ENCODE data around the gene NOXO1. TPM values are rescaled to one million over a fixed set of nuclear protein-coding genes. Genes with fewer than 3 reads are reported as not detected.
A peak's percentile ranks its signal among the peaks of the same experiment; 100 is the strongest.
"Not testable (repeated sequence)": the region's sequence is repeated elsewhere in the genome, so short reads cannot be mapped to it uniquely, and the experiment has no call there.

The NOXO1 gene
- total and polyA plus RNA-seq, 2 experiments from 2014 or later = 2.0 to 2.6 TPM

DNA sequence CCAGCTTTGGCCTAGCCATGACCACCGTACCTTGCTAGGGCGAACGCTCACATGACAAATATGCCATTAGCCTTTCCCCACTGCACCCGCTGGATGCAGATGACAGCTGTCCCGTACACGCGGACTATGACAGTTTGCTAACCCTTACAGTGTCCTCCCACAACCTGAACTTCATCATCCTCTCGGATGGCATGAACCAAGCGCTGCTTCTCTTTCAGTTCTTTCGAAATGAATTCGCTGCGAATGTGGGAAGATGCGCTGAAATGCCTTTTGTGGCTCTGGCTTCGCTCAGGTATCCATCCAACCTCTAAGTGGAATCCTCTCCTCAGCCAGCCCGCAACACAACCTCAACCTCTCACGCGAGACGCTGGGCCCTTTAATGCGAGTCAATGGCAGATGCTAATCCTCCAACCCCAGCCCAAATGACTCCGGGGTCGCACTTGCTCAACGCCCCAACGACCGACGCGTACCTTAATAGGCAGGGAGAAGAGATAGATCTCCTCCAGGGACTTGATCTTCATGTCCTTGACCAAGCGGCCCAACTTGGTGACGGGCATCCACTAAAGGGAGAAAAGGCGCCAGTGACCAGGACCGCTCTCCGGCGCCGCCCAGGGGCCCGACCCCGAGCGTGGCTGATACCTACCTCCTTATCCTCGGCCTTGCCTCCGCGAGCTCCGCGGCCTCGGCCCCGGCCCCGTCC lies 17.3 kb downstream of the NOXO1 start:
- peaks cover 8% of the 10 kb centered on the region; the same call in 2 of the 3 replicates for H3K9me3 Mint-ChIP-seq
- H3K4me1 Mint-ChIP-seq = peaks cover 33% of the 10 kb centered on the region
- Histone ChIP-seq H3K36me3 (ENCODE audit: insufficient read depth) (peaks cover 25% of the 10 kb centered on the region), H3K9me2 (ENCODE audit: insufficient read depth) (no peaks in the 10 kb centered on the region), H3K27ac (ENCODE audit: low read depth) (peak overlapping the region; percentile 93), H2AFZ (no peak overlapping the region), H3K27me3 (ENCODE audit: insufficient read depth) (no peaks in the 10 kb centered on the region), H3K79me2 (replicated peaks; ENCODE audit: insufficient read depth) (peaks cover 46% of the 10 kb centered on the region), H3K4me3 (peak overlapping the region; percentile 100), H4K20me1 (replicated peaks; ENCODE audit: insufficient read depth) (peaks cover 27% of the 10 kb centered on the region), H3F3A (replicated peaks; ENCODE audit: low read depth) (peaks cover 40% of the 10 kb centered on the region), H3K4me1 (ENCODE audit: insufficient read depth) (peaks cover 38% of the 10 kb centered on the region; the same call in 1 of the 2 replicates), H3K4me2 (peak overlapping the region; percentile 100)
- H3K36me3 Mint-ChIP-seq (ENCODE audit: low read depth) = peaks cover 44% of the 10 kb centered on the region
- H3K4me3 Mint-ChIP-seq = peak overlapping the region; percentile 91
- peaks cover 58% of the 10 kb centered on the region for H3K27me3 Mint-ChIP-seq (ENCODE audit: insufficient read depth, low read depth, poor library complexity)
- peak; percentile 42; the same call in 1 of the 2 replicates for TF ChIP-seq POLR2AphosphoS5 (IDR thresholded peaks at IDR 0.05; ENCODE audit: low read depth)
- TF ChIP-seq, protein P1, sequence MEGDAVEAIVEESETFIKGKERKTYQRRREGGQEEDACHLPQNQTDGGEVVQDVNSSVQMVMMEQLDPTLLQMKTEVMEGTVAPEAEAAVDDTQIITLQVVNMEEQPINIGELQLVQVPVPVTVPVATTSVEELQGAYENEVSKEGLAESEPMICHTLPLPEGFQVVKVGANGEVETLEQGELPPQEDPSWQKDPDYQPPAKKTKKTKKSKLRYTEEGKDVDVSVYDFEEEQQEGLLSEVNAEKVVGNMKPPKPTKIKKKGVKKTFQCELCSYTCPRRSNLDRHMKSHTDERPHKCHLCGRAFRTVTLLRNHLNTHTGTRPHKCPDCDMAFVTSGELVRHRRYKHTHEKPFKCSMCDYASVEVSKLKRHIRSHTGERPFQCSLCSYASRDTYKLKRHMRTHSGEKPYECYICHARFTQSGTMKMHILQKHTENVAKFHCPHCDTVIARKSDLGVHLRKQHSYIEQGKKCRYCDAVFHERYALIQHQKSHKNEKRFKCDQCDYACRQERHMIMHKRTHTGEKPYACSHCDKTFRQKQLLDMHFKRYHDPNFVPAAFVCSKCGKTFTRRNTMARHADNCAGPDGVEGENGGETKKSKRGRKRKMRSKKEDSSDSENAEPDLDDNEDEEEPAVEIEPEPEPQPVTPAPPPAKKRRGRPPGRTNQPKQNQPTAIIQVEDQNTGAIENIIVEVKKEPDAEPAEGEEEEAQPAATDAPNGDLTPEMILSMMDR (conservative IDR thresholded peaks at IDR 0.05; ENCODE audit: low read depth in 2 of 2) = no peak
- ATAC-seq (no peak), DNase-seq (ENCODE audit: low spot score) (no peak)
- peak overlapping the region; percentile 96 for H3K27ac Mint-ChIP-seq

DNA sequence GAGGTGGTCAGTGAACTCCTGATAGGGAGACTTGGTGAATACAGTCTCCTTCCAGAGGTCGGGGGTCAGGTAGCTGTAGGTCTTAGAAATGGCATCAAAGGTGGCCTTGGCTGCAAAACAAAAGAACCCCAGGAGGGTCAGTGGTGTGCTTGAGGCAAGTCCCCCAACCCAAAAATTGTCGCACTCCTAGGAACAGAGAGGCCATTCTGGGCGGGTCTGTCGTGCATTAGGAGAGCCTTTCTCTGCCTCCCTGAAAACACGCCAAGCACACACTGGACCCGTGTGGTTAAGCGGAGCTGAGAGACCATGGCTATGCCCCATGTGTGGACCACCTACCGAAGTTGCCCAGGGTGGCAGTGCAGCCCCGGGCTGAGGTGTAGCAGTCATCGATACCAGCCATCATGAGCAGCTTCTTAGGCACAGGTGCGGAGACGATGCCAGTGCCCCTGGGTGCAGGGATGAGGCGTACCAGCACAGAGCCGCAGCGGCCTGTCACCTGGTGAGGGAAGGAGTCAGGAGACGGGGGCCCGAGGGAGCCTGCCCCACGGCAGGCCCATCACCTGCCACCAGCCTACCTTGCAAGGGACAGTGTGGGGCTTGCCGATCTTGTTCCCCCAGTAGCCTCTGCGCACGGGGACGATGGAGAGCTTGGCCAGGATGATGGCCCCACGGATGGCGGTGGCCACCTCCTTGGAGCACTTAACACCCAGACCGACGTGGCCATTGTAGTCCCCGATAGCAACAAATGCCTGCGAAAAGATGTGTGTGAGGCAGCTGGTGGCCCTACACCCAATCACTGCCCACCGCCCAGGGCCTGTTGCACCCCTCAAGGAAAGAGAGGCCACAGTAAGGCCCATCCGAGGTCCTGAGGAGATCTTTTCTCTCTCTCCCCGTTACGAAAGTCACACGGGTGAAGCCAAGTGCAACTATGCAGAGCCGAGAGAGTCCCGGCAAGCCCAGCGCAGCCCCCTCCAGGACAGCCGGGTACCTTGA lies 18.8 kb downstream of the NOXO1 start:
- Histone ChIP-seq H3K27ac (ENCODE audit: low read depth) (peak overlapping the region; percentile 93), H3K4me3 (peak overlapping the region; percentile 100), H3K79me2 (replicated peaks; ENCODE audit: insufficient read depth) (peaks cover 46% of the 10 kb centered on the region), H3K36me3 (ENCODE audit: insufficient read depth) (peaks cover 25% of the 10 kb centered on the region), H3K4me1 (ENCODE audit: insufficient read depth) (peaks cover 38% of the 10 kb centered on the region; the same call in 1 of the 2 replicates), H3F3A (replicated peaks; ENCODE audit: low read depth) (peaks cover 46% of the 10 kb centered on the region), H4K20me1 (replicated peaks; ENCODE audit: insufficient read depth) (peaks cover 27% of the 10 kb centered on the region), H3K4me2 (peak overlapping the region; percentile 100)
- Mint-ChIP-seq H3K27me3 (ENCODE audit: insufficient read depth, low read depth, poor library complexity) (peaks cover 52% of the 10 kb centered on the region), H3K4me3 (peak overlapping the region; percentile 91), H3K27ac (peak overlapping the region; percentile 96), H3K36me3 (ENCODE audit: low read depth) (peaks cover 44% of the 10 kb centered on the region), H3K4me1 (peaks cover 33% of the 10 kb centered on the region)
- H3K9me3 Mint-ChIP-seq; DNase-seq (ENCODE audit: low spot score); ATAC-seq; H3K27me3 ChIP-seq (ENCODE audit: insufficient read depth); H3K9me2 ChIP-seq (ENCODE audit: insufficient read depth); H2AFZ ChIP-seq: not testable (repeated sequence)
- 0 out of 2 replicates have a peak, but pooled peaks have one; percentile 5 for TF ChIP-seq POLR2AphosphoS5 (IDR thresholded peaks at IDR 0.05; ENCODE audit: low read depth)

DNA sequence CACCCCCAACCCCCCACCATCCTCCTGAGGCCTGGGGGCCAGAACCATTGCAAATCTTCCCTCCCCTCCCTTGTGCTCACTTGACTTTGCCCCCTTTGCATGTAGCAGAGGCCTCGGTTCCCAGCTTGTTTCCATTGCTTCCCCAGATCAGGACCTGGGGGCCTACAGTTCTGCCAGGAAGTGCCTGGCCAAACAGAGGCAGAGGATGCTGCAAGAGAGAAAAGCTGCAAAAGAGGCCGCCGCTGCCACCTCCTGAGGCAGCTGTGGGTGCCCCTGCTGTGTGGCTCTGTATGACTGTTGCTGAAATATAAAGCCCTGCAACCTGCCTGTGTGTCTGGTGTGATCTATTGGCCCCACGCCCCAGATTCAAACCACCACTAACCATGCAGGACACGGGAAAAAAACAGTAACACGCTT lies 19.6 kb downstream of the NOXO1 start:
- Mint-ChIP-seq H3K36me3 (ENCODE audit: low read depth) (peaks cover 44% of the 10 kb centered on the region), H3K27ac (peak overlapping the region; percentile 80), H3K9me3 (peaks cover 8% of the 10 kb centered on the region; the same call in 2 of the 3 replicates), H3K4me3 (peak overlapping the region; percentile 91), H3K4me1 (peaks cover 33% of the 10 kb centered on the region), H3K27me3 (ENCODE audit: insufficient read depth, low read depth, poor library complexity) (peaks cover 55% of the 10 kb centered on the region)
- Histone ChIP-seq H3F3A (replicated peaks; ENCODE audit: low read depth) (peaks cover 49% of the 10 kb centered on the region), H3K79me2 (replicated peaks; ENCODE audit: insufficient read depth) (peaks cover 46% of the 10 kb centered on the region), H3K4me2 (peak overlapping the region; percentile 55), H3K27ac (ENCODE audit: low read depth) (peak overlapping the region; percentile 93; the same call in 1 of the 2 replicates), H4K20me1 (replicated peaks; ENCODE audit: insufficient read depth) (peaks cover 27% of the 10 kb centered on the region), H2AFZ (no peak overlapping the region), H3K36me3 (ENCODE audit: insufficient read depth) (peaks cover 25% of the 10 kb centered on the region), H3K9me2 (ENCODE audit: insufficient read depth) (no peaks in the 10 kb centered on the region), H3K4me1 (ENCODE audit: insufficient read depth) (peaks cover 38% of the 10 kb centered on the region; the same call in 1 of the 2 replicates), H3K4me3 (peak overlapping the region; percentile 36; the same call in 1 of the 2 replicates), H3K27me3 (ENCODE audit: insufficient read depth) (no peaks in the 10 kb centered on the region)
- DNase-seq (ENCODE audit: low spot score) (no peak), ATAC-seq (no peak)
- TF ChIP-seq, protein P2, sequence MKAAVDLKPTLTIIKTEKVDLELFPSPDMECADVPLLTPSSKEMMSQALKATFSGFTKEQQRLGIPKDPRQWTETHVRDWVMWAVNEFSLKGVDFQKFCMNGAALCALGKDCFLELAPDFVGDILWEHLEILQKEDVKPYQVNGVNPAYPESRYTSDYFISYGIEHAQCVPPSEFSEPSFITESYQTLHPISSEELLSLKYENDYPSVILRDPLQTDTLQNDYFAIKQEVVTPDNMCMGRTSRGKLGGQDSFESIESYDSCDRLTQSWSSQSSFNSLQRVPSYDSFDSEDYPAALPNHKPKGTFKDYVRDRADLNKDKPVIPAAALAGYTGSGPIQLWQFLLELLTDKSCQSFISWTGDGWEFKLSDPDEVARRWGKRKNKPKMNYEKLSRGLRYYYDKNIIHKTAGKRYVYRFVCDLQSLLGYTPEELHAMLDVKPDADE (IDR thresholded peaks at IDR 0.05) = no peak
- TF ChIP-seq ZNF331 (CRISPR knock-in tag; IDR thresholded peaks at IDR 0.05; ENCODE audit: low read depth) (no peak), ZNF114 (CRISPR knock-in tag; IDR thresholded peaks at IDR 0.05) (no peak), EZH2 (IDR thresholded peaks at IDR 0.05; ENCODE audit: low read depth, unreplicated experiment) (no peak), POLR2AphosphoS5 (IDR thresholded peaks at IDR 0.05; ENCODE audit: low read depth) (no peak), EZH2phosphoT487 (IDR thresholded peaks at IDR 0.05; ENCODE audit: unreplicated experiment) (no peak), STAT1 (IDR thresholded peaks at IDR 0.05; ENCODE audit: unreplicated experiment) (no peak)
- TF ChIP-seq, protein P3, sequence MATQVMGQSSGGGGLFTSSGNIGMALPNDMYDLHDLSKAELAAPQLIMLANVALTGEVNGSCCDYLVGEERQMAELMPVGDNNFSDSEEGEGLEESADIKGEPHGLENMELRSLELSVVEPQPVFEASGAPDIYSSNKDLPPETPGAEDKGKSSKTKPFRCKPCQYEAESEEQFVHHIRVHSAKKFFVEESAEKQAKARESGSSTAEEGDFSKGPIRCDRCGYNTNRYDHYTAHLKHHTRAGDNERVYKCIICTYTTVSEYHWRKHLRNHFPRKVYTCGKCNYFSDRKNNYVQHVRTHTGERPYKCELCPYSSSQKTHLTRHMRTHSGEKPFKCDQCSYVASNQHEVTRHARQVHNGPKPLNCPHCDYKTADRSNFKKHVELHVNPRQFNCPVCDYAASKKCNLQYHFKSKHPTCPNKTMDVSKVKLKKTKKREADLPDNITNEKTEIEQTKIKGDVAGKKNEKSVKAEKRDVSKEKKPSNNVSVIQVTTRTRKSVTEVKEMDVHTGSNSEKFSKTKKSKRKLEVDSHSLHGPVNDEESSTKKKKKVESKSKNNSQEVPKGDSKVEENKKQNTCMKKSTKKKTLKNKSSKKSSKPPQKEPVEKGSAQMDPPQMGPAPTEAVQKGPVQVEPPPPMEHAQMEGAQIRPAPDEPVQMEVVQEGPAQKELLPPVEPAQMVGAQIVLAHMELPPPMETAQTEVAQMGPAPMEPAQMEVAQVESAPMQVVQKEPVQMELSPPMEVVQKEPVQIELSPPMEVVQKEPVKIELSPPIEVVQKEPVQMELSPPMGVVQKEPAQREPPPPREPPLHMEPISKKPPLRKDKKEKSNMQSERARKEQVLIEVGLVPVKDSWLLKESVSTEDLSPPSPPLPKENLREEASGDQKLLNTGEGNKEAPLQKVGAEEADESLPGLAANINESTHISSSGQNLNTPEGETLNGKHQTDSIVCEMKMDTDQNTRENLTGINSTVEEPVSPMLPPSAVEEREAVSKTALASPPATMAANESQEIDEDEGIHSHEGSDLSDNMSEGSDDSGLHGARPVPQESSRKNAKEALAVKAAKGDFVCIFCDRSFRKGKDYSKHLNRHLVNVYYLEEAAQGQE (IDR thresholded peaks at IDR 0.05; ENCODE audit: unreplicated experiment) = no peak

Data from GM23338 (cell line).